Left lung (tissue), 10 donors: ENCODE results near the gene OR10W1. TPM values are rescaled to one million over a fixed set of nuclear protein-coding genes. Genes with fewer than 3 reads are reported as not detected.

Experiments
- ATAC-seq: fragments of 200-7000 bp; cut with Tn5 transposase; one replicate; pipeline ENCODE4 v1.9.1; 2020; ENCODE audit warnings: moderate library complexity
- DNase-seq, 4 donors: peaks; one replicate each; pipeline ENCODE4 v3.0.0-alpha.2; 2013 to 2020
- H3K27ac ChIP-seq, 2 donors: fragments of 200-600 bp; sonication (generic) in 1 of 2; one replicate each; pipeline versions ENCODE4 v1.5.0 to v1.8.0; 2020 to 2021
- H3K27me3 ChIP-seq, 2 donors: fragments of 200-600 bp; sonication (generic) in 1 of 2; one replicate each; pipeline versions ENCODE4 v1.5.0 to v1.8.0; 2020 to 2021
- H3K36me3 ChIP-seq, 2 donors: fragments of 200-600 bp; sonication (generic) in 1 of 2; one replicate each; pipeline versions ENCODE4 v1.5.0 to v1.8.0; 2020 to 2021
- H3K4me1 ChIP-seq, 2 donors: fragments of 200-600 bp; one replicate each; pipeline ENCODE4 v1.8.0; 2021
- H3K4me3 ChIP-seq, 2 donors: fragments of 200-600 bp; sonication (generic) in 1 of 2; one replicate each; pipeline versions ENCODE4 v1.5.0 to v1.8.0; 2020 to 2021; ENCODE audit warnings: mild to moderate bottlenecking in 1 of 2
- H3K9me3 ChIP-seq, 2 donors: fragments of 200-600 bp; sonication (generic) in 1 of 2; one replicate each; pipeline versions ENCODE4 v1.5.0 to v1.8.0; 2020 to 2021
- CTCF ChIP-seq, 2 donors: fragments of 200-600 bp; sonication (generic) in 1 of 2; IDR thresholded peaks; one replicate each; pipeline versions ENCODE4 v1.5.0 to v1.8.0; 2021; ENCODE audit warnings: antibody characterized with exemption in 2 of 2
- intact Hi-C, 2 donors: fragments of 100-400 bp; cut with DNase I; formaldehyde crosslinking; loops; one replicate each; pipeline versions ENCODE4 v1.11.2 to v1.14.2; 2022
- polyA plus RNA-seq, 6 donors: library from polyadenylated mRNA; unstranded; fragments of 120-200 nt; gene quantifications; one replicate each; pipeline ENCODE4 v1.2.1, GENCODE V29; 2013; ENCODE audit not compliant: insufficient read length in 6 of 6
- total RNA-seq, 2 donors: library from RNA; stranded (reverse); fragmentation: NEBNext Ultra II Directional; extraction: Animal tissue kit (Norgen Biotek cat#: 25700); gene quantifications; one replicate each; pipeline ENCODE4 v1.2.1, GENCODE V29; 2021
- donor health status: DM: no; HTN: yes; CAD: no.
- donor health status: DM: no; HTN: no; CAD: no.

The OR10W1 gene
- total and polyA plus RNA-seq, 8 donors, result not detected

- no peak overlapping the region for H3K4me3 ChIP-seq
- ATAC-seq (no peak), DNase-seq (no peak)
- H3K4me1 ChIP-seq, result no peaks in the 10 kb centered on the region
- no peak overlapping the region for H3K27ac ChIP-seq
- intact Hi-C loops, result no loop called here
- H3K9me3 ChIP-seq, result peaks cover 0 to 21% of the 10 kb centered on the region in 2 donors
- H3K27me3 ChIP-seq, result no peaks in the 10 kb centered on the region
- no peak for TF ChIP-seq CTCF (IDR thresholded peaks at IDR 0.05)
- H3K36me3 ChIP-seq, result no peaks in the 10 kb centered on the region
Measured at GRCh38 chr11:58254936-58255335, 13.1 kb downstream of the OR10W1 start.

GRCh38 chr11:58243954-58244353 lies 24.1 kb downstream of the OR10W1 start:
- no peak for TF ChIP-seq CTCF (IDR thresholded peaks at IDR 0.05)
- intact Hi-C loops, result no loop called here
- Histone ChIP-seq H3K36me3 (no peaks in the 10 kb centered on the region), H3K4me1 (no peaks in the 10 kb centered on the region), H3K27me3 (no peaks in the 10 kb centered on the region), H3K9me3 (peaks cover 0 to 27% of the 10 kb centered on the region in 2 donors), H3K4me3 (no peak overlapping the region), H3K27ac (no peak overlapping the region)
- DNase-seq, result no peak
- no peak for ATAC-seq

GRCh38 chr11:58227956-58228615 lies 40.0 kb downstream of the OR10W1 start:
- Histone ChIP-seq H3K4me1 (no peaks in the 10 kb centered on the region), H3K9me3 (no peaks in the 10 kb centered on the region), H3K27me3 (no peaks in the 10 kb centered on the region), H3K4me3 (no peak overlapping the region), H3K36me3 (no peaks in the 10 kb centered on the region), H3K27ac (no peak overlapping the region)
- ATAC-seq, result no peak
- intact Hi-C loops, result no loop called here
- TF ChIP-seq CTCF (IDR thresholded peaks at IDR 0.05), result no peak
- DNase-seq, result peak in 1 of 4 donors; percentile 65

- no peak for DNase-seq
- Histone ChIP-seq H3K27me3 (no peaks in the 10 kb centered on the region), H3K4me1 (no peaks in the 10 kb centered on the region), H3K9me3 (no peaks in the 10 kb centered on the region), H3K27ac (no peak overlapping the region), H3K36me3 (no peaks in the 10 kb centered on the region), H3K4me3 (no peak overlapping the region)
- TF ChIP-seq CTCF (IDR thresholded peaks at IDR 0.05), result no peak
- intact Hi-C loops, result no loop called here
- no peak for ATAC-seq
Measured at GRCh38 chr11:58222721-58223120, 45.3 kb downstream of the OR10W1 start.

Other genes with a start within 250 kb of the OR10W1 start
- not detected for gene OR9Q1, start 244.4 kb downstream of the OR10W1 start, total RNA-seq
- gene OR9Q1, start 244.4 kb downstream of the OR10W1 start, polyA plus RNA-seq, result under 1 TPM in 1 of 6 donors, not detected in 5; 0.07 TPM
- gene OR6Q1, start 237.3 kb downstream of the OR10W1 start, total RNA-seq, result not detected
- not detected for gene OR6Q1, start 237.3 kb downstream of the OR10W1 start, polyA plus RNA-seq
- gene OR9I1, start 142.7 kb downstream of the OR10W1 start, total RNA-seq, result not detected
- not detected for gene OR9I1, start 142.7 kb downstream of the OR10W1 start, polyA plus RNA-seq
- not detected for gene OR9Q2, start 79.2 kb downstream of the OR10W1 start, total RNA-seq
- not detected for gene OR9Q2, start 79.2 kb downstream of the OR10W1 start, polyA plus RNA-seq
- not detected for gene OR1S2, start 64.1 kb downstream of the OR10W1 start, total RNA-seq
- gene OR1S2, start 64.1 kb downstream of the OR10W1 start, polyA plus RNA-seq, result not detected
- gene OR1S1, start 55.5 kb downstream of the OR10W1 start, total RNA-seq, result not detected
- not detected for gene OR1S1, start 55.5 kb downstream of the OR10W1 start, polyA plus RNA-seq
- gene OR10Q1, start 39.3 kb downstream of the OR10W1 start, total RNA-seq, result not detected
- under 1 TPM in 4 of 6 donors, not detected in 2; 0.14 to 0.26 (median 0.18) TPM for gene OR10Q1, start 39.3 kb downstream of the OR10W1 start, polyA plus RNA-seq
- not detected for gene OR5B17, start 90.8 kb upstream of the OR10W1 start, total RNA-seq
- not detected for gene OR5B17, start 90.8 kb upstream of the OR10W1 start, polyA plus RNA-seq
- gene OR5B3, start 138.6 kb upstream of the OR10W1 start, total RNA-seq, result not detected
- not detected for gene OR5B3, start 138.6 kb upstream of the OR10W1 start, polyA plus RNA-seq
- gene OR5B2, start 159.9 kb upstream of the OR10W1 start, total RNA-seq, result not detected
- under 1 TPM in 1 of 6 donors, not detected in 5; 0.09 TPM for gene OR5B2, start 159.9 kb upstream of the OR10W1 start, polyA plus RNA-seq
- not detected for gene OR5B12, start 174.0 kb upstream of the OR10W1 start, total RNA-seq
- gene OR5B12, start 174.0 kb upstream of the OR10W1 start, polyA plus RNA-seq, result not detected
- under 1 TPM in 1 of 2 donors, not detected in 1; 0.71 TPM for gene OR5B21, start 239.8 kb upstream of the OR10W1 start, total RNA-seq
- gene OR5B21, start 239.8 kb upstream of the OR10W1 start, polyA plus RNA-seq, result not detected